Activated T-helper 9 cell treated with anti-CD3 and anti-CD28 coated beads, Interleukin-2, amount 50 U/mL, for 16 hours (primary cell): Measurements from ENCODE around the gene PPP1R14C.
"Not testable (repeated sequence)": the region's sequence is repeated elsewhere in the genome, so short reads cannot be mapped to it uniquely, and the experiment has no call there.

Experiments used
- DNase-seq: peaks from one replicate; pipeline ENCODE4 v3.0.0-alpha.2; 2020; ENCODE audit warnings: low read depth

Gene PPP1R14C

GRCh38 chr6:150142670-150143515, at the start of gene PPP1R14C:
Gene PPP1R14C, plus strand, starts transcription at chr6:150143044. Its CDS starts 149 bp downstream, at chr6:150143193.
- no peak for DNase-seq

- no peak for DNase-seq
Measured at GRCh38 chr6:150093397-150093796, 49.4 kb upstream of the PPP1R14C start.

- no peak for DNase-seq
Measured at GRCh38 chr6:150098155-150098554, 44.7 kb upstream of the PPP1R14C start.

GRCh38 chr6:150099546-150099945, 43.3 kb upstream of the PPP1R14C start:
- no peak for DNase-seq

GRCh38 chr6:150099953-150100352, 42.9 kb upstream of the PPP1R14C start:
- DNase-seq: no peak

GRCh38 chr6:150100745-150101144, 42.1 kb upstream of the PPP1R14C start:
- no peak for DNase-seq

GRCh38 chr6:150102750-150103270, 40.0 kb upstream of the PPP1R14C start:
- DNase-seq: no peak

- DNase-seq: no peak
Measured at GRCh38 chr6:150112233-150112632, 30.6 kb upstream of the PPP1R14C start.

GRCh38 chr6:150115769-150116168, 27.1 kb upstream of the PPP1R14C start:
- no peak for DNase-seq

GRCh38 chr6:150116200-150116800, 26.5 kb upstream of the PPP1R14C start:
- no peak for DNase-seq

GRCh38 chr6:150118203-150118602, 24.6 kb upstream of the PPP1R14C start:
- no peak for DNase-seq

- DNase-seq: no peak
Measured at GRCh38 chr6:150118627-150119026, 24.2 kb upstream of the PPP1R14C start.

- no peak for DNase-seq
Measured at GRCh38 chr6:150119173-150119572, 23.7 kb upstream of the PPP1R14C start.

- no peak for DNase-seq
Measured at GRCh38 chr6:150123645-150124044, 19.2 kb upstream of the PPP1R14C start.

GRCh38 chr6:150124235-150124634, 18.6 kb upstream of the PPP1R14C start:
- no peak for DNase-seq

- no peak for DNase-seq
Measured at GRCh38 chr6:150126641-150127291, 16.1 kb upstream of the PPP1R14C start.

- DNase-seq: no peak
Measured at GRCh38 chr6:150128425-150128824, 14.4 kb upstream of the PPP1R14C start.

- DNase-seq: no peak
Measured at GRCh38 chr6:150129616-150130505, 13.0 kb upstream of the PPP1R14C start.

GRCh38 chr6:150133686-150134085, 9.2 kb upstream of the PPP1R14C start:
- no peak for DNase-seq

- DNase-seq: no peak
Measured at GRCh38 chr6:150134280-150134920, 8.4 kb upstream of the PPP1R14C start.

GRCh38 chr6:150137711-150138110, 5.1 kb upstream of the PPP1R14C start:
- not testable (repeated sequence) for DNase-seq
